ENCODE data around the gene RASGRF1. TPM values are rescaled to one million over a fixed set of nuclear protein-coding genes. Genes with fewer than 3 reads are reported as not detected.

Gene RASGRF1
- total and polyA plus RNA-seq, 9 donors: 0.23 to 9.5 (median 1.0) TPM; not detected in 1

- TF ChIP-seq POLR2A (IDR thresholded peaks at IDR 0.05): no peak
- no peak for TF ChIP-seq EP300 (IDR thresholded peaks at IDR 0.05)
- TF ChIP-seq, protein P1, sequence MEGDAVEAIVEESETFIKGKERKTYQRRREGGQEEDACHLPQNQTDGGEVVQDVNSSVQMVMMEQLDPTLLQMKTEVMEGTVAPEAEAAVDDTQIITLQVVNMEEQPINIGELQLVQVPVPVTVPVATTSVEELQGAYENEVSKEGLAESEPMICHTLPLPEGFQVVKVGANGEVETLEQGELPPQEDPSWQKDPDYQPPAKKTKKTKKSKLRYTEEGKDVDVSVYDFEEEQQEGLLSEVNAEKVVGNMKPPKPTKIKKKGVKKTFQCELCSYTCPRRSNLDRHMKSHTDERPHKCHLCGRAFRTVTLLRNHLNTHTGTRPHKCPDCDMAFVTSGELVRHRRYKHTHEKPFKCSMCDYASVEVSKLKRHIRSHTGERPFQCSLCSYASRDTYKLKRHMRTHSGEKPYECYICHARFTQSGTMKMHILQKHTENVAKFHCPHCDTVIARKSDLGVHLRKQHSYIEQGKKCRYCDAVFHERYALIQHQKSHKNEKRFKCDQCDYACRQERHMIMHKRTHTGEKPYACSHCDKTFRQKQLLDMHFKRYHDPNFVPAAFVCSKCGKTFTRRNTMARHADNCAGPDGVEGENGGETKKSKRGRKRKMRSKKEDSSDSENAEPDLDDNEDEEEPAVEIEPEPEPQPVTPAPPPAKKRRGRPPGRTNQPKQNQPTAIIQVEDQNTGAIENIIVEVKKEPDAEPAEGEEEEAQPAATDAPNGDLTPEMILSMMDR (IDR thresholded peaks at IDR 0.05): no peak
- H3K36me3 ChIP-seq: no peaks in the 10 kb centered on the region
- H3K27ac ChIP-seq: no peak overlapping the region
- DNase-seq: no peak
- no peaks in the 10 kb centered on the region for H3K4me1 ChIP-seq (ENCODE audit: insufficient read depth)
- no peak overlapping the region for H3K4me3 ChIP-seq
- intact Hi-C loops (cut with DNase I): no loop called here
- no peaks in the 10 kb centered on the region for H3K9me3 ChIP-seq
- WGBS, 3 donors: 88 to 96% (median 89%) methylated on average over 4 of the region's 4 CpGs
- no peaks in the 10 kb centered on the region for H3K27me3 ChIP-seq
Observed at GRCh38 chr15:79105141-79105540, 14.6 kb upstream of the RASGRF1 start.

DNA sequence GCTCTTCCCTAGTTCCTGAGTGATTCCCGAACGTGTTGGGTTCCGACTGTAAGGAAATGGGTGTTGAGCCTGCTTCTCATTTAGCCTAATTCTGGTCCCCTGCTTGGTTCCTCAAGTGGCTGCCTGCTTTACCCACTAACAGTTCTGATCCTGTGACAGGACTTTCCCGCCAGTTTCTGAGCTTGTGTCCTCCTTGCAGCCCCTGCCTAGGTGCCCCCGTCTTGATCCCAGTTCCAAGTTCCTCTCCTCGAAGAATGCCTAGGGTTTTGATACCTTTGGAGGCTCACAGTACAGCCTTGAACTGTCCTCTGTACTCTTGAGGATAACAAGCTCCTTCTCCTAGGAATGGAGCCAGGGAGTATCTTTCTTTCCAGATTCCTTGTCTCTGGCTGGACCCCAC lies 12.0 kb upstream of the RASGRF1 start:
- TF ChIP-seq, protein P1 (IDR thresholded peaks at IDR 0.05): no peak
- TF ChIP-seq POLR2A (IDR thresholded peaks at IDR 0.05) (no peak), EP300 (IDR thresholded peaks at IDR 0.05) (no peak)
- H3K9me3 ChIP-seq: no peaks in the 10 kb centered on the region
- no peak overlapping the region for H3K27ac ChIP-seq
- whole genome bisulfite sequencing, 3 donors: 73 to 85% (median 78%) methylated on average over 6 of the region's 6 CpGs
- H3K4me1 ChIP-seq (ENCODE audit: insufficient read depth): no peaks in the 10 kb centered on the region
- no peak for DNase-seq
- H3K4me3 ChIP-seq: no peak overlapping the region
- no peaks in the 10 kb centered on the region for H3K27me3 ChIP-seq
- intact Hi-C loops (cut with DNase I): no loop called here
- no peaks in the 10 kb centered on the region for H3K36me3 ChIP-seq

DNA sequence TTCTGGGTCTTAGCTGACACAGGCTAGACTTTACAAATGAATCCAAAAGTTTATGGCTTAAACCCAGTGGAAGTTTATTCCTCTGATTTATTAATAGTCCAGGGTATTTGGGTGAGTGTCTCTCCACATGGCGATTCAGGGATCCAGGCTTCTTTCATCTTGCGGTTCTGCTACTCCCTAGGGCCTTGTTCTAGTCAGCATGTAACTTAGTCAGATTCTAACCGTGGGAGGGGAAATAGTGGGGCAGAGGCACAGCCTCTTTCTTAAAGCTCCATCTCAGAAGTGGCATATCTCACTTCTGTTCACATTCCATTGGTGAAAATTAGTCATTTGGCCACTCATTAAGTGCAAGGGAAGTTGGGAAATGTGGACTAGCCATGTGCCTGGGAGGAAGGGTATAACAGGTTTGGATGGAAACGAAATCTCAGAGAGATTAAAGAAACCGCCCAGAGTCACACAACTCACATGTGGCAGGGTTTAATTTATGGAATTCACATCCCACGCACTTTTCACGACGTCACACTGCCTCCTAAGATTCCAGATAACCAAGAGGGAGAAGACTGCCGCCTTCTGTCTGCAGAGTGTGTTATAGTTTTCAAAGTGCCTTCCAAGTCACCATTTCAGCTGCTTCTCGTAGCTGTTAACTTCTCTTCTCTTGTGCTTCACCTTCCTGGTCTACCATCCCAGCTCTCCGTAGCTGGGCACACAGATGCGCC lies 11.4 kb upstream of the RASGRF1 start:
- intact Hi-C loops (cut with DNase I): no loop called here

GRCh38 chr15:79099692-79100091 lies 9.1 kb upstream of the RASGRF1 start:
- no peak overlapping the region for H3K27ac ChIP-seq
- intact Hi-C loops (cut with DNase I): no loop called here
- no peaks in the 10 kb centered on the region for H3K27me3 ChIP-seq
- no peak for DNase-seq
- 55 to 59% (median 57%) methylated on average over 4 of the region's 4 CpGs for WGBS, 3 donors
- TF ChIP-seq POLR2A (IDR thresholded peaks at IDR 0.05): no peak
- TF ChIP-seq, protein P1 (IDR thresholded peaks at IDR 0.05): no peak
- no peak for TF ChIP-seq EP300 (IDR thresholded peaks at IDR 0.05)
- no peaks in the 10 kb centered on the region for H3K36me3 ChIP-seq
- no peaks in the 10 kb centered on the region for H3K9me3 ChIP-seq
- H3K4me1 ChIP-seq (ENCODE audit: insufficient read depth): no peaks in the 10 kb centered on the region
- H3K4me3 ChIP-seq: no peak overlapping the region

More for the DNA sequence above, 11.4 kb upstream of the RASGRF1 start:
- no peaks in the 10 kb centered on the region for H3K27me3 ChIP-seq
- 46 to 53% (median 48%) methylated on average over 12 of the region's 12 CpGs for WGBS, 3 donors
- no peak for DNase-seq
- no peaks in the 10 kb centered on the region for H3K9me3 ChIP-seq
- no peak overlapping the region for H3K4me3 ChIP-seq
- H3K36me3 ChIP-seq: no peaks in the 10 kb centered on the region
- H3K4me1 ChIP-seq (ENCODE audit: insufficient read depth): no peaks in the 10 kb centered on the region
- no peak overlapping the region for H3K27ac ChIP-seq
- TF ChIP-seq POLR2A (IDR thresholded peaks at IDR 0.05): no peak
- TF ChIP-seq EP300 (IDR thresholded peaks at IDR 0.05): no peak
- TF ChIP-seq, protein P1 (IDR thresholded peaks at IDR 0.05): no peak

Data from ovary (tissue), 9 donors.